Suppressor macrophage treated with lipopolysaccharide for 4 hours (primary cell): ENCODE measurements around the gene MATN3.

Experiments used
- DNase-seq: peaks from one replicate; pipeline ENCODE4 v3.0.0-alpha.2; 2020

The MATN3 gene

DNA sequence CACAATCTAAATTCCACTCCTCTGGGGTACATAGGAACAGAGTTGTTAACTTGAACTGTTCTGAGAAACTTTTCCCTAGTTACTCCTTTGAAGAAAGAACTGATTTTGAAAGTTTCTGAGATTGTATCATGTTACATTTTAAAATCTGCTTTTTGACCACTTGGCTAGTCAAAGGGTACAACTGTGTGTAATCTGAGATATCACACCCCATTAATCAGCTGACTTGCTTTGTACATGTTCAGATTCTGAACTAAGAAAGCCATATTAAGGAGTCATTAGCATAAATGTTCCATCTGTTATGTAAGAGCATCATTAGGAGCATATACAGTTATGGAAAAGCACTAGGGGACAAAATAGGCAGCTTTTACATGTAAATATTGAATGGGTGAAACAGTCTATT, 18.7 kb downstream of the MATN3 start:
- DNase-seq, result no peak

DNA sequence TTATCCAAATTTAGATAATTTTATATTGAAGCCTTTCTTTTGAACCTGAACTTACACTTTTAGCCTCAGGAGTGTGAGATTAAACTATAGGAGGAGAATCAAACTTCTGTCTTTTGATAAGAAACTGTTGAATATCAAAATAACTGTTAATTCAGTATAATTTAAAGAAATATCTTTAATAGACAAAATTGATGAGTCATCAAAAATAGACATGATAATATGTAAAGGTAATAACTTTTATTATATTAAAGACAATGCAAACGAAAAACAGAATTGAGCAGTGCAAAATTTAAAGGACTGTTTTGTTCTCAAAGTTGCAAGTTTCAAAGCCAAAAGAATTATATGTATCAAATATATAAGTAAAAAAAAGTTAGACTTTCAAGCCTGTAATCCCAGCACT, 20.6 kb downstream of the MATN3 start:
- no peak for DNase-seq

DNA sequence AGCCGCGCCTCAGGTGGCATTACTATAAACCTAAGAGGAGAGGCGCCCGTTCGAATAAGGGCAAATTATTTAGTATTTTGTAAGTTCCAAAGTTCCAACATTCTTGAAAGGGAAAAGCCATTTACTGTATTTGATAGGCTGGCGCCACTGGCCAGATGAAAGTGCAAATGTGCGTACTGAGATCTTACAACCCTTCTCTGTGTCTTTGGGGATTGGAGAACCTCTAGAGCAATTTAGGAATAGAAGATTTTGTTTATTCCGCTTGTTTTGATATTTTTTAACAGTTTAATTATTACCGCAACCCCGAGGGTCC, 22.1 kb downstream of the MATN3 start:
- no peak for DNase-seq

DNA sequence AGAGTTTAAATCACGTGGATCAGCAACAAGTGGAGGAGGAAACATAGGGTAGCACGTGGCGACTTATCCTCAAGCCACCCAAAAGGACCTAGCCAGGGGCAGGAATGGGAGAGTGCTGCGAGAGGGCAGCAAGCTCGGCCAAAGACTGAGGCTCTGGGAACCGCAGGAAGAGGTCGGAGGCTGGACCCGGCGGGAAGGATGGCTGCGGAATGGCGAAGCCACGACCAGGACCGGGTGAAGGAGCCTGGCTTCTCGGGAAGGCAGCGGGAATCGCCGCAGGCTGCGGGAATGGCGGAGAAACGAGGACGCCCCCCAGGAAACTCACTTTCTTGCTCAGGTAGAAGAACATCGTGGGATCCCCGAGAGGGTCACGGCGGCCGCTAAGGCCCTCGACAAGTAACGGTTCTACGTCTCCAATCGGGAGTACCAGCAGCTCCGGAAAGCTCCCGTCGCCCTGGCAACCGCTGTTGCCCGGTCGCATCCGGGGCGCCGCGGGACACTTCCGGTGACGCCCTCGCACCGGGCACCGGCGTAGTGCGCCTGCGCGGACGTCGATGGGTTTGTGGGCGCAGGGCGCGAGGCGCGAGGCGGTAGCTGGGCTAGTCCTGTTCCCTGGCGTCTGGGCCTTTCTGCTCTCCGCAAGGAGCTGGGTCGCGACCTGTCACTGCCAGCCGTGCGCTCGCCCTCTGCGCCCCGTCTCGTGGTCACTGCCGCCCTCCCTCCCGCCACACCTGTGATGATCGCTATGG, 22.6 kb downstream of the MATN3 start, which contains the start of gene WDR35:
Gene WDR35, minus strand, starts transcription at position 439 of the 749 bp plus-strand sequence. Its CDS starts 90 bp downstream, at position 349.
- peak; percentile 95 for DNase-seq

DNA sequence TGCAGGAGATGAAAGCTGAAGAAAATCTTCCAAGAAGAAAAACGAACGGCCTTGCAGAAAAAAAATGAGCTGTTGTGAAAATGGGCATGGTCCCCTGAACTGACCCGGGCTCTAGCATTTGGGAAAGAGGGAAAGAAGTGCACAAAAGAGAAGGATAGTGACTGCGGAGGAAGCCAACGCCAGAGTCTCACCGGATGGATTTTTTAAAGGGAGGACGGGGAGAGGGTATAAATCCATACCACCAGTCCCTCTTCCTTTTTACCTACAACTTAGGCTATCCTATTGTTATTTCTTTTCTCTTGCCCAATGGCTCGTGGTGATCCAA, 23.2 kb downstream of the MATN3 start:
- no peak for DNase-seq

DNA sequence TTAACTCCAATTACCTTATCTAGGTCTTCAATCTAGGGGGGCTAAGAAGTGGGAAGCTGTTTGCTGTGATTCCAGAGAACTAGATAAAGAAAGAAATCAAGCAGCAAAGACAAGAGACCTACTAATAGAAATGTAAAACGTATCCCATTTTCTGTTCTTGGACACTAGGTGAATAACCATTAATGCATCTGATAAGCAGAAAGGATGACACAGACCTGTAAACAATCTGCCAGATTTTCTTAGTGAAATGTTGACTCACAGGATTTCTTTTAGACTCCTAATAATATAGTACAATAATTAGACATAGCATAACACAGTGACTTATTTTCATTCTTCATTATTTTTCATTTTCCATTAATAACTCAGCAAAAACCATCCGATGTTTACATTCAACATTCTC, 23.9 kb downstream of the MATN3 start:
- DNase-seq, result no peak

DNA sequence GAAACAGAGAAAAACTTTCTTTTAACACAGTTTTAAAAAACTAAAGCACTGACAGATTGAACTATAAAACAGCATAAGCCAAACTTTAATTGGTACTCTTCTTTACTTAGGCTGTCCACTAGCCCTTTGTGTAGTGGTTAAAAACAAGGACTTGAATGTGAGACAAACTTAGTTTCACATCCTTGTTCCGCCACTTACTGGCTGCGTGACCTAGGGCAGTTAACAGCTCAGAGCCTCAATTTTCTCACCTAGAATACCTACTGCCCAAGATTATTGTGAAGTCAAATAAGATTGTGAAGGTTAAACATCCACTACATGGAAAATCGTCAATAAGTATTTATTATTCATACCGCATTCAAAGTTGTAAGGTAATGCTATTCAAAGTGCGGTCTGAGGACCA, 24.5 kb downstream of the MATN3 start:
- DNase-seq, result peak; percentile 28

DNA sequence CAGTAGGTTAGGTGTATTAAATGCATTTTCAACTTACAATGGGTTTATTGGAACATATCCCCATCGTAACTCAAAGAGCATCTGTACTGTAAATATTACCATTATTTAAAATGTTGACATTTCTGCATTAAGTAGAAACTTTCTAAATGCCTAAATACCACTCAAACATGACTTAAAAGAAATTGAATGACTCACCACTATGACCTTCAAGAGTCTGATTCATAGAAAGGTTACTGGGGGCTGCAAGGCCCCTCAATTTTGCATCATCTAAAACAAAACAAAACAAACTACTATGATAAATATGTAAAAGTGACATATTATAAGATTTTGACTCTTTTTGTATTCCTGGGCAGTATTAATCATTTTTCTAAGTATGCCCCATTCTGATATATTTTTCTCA, 30.2 kb downstream of the MATN3 start:
- DNase-seq, result no peak

DNA sequence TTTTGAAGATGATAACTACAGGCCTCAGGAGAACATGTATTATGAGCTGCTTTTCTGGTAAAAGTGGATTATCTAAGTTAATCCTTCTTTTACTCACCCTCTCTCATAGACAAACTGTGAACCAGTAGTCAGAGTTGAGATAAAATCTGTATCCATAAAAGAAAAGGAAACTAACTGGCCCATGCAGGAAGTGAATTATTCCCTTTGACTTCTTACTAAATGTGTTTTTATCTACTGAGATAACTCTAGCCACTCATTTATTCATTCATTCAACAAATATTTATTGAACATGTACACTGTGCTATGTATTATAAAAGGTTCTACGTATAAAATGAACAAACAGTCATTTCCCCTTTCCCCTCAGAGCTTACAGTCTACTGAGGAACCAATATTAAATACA, 32.5 kb downstream of the MATN3 start:
- no peak for DNase-seq

DNA sequence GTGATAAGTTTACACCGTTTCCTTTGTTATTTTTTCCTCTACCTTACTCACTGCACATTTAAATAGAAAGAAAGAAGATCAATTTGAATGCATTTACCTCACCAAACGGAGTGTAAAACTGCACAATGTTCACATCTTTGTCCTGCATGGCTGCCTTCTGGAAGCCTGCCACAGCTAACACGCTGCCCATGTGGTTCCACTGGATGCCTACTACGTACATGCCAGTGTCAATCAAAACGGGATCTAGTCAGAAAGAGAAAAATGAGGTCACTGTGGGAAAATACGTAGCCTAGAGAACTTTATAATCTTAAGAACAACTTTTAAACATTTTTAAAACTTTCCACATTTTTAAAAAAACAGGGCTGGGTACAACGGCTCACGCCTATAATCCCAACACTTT, 39.0 kb downstream of the MATN3 start:
- DNase-seq, result no peak

DNA sequence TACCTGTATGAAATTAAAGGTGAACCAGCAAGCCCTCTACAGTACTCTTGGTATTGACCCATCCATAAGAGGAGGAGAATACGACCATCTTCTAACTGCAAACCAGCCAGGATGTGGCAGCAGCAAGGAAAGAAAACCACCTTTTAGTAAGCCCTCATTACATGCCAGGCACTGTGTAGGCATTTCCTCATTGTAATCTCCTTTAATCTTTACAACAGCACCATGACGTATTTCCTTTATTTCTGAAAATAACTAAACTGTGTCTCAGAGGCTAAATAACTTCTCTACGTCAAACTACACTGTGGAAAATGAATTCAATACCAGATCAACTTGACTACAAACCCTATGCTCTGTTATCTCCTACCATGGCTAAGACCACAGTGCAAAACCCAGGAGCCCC, 40.8 kb downstream of the MATN3 start:
- DNase-seq, result peak; percentile 2

DNA sequence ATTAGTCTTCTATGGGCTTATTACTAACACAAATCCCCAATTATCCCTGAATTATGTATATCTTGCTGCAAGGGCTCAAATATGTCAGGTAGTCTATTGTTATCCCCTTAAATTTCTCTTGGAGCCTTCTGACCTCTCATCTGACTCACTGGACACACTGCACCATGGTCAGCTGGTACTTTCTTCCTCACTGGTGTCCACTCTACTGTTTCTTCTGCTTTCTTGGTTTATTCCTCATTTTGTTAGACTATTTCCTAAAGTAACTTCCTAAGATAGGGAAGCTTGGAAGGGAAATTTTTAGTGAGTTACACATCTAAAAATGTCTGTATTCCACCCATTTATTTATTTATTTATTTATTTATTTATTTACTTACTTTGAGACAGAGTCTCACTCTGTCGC, 49.1 kb downstream of the MATN3 start:
- DNase-seq, result peak; percentile 37

DNA sequence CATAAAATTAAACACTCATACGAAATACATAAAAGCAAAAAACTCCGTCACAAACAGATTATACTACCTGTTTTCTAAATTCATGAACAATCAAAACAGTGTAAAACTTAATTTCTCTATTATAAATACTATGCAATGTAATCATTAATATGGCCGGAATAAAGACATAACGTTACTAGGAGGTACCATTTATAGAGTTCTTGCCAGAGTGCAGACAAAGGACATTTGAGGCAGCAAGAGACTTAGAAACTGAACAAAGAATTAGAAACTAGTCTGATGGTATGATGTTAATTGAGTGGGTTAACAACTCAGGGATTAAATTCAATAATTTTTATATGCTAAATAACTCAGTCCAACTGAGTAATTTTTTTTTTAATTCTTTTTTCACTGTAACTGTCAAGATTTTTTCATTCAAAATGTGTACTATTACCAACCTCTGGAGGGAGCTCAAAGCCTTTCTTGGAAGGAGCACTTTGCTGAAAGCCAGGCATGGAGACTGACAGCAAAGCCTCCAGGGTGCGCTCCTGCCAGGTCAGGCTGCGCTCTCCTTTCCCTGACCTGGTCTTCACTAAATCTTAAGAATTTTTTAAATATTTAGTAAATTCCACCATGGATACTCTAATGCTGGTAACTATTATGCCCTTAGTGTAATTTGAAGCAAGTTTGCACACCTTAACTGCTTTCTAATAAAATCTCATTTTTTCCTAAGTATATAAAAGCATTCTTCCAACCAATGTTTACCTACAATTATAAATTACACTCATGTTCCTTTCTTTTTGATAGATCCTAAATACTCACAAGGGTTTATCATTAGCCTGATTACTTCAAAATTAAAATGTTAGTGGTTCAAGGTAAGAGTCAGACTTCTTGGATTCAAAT, 56.7 kb downstream of the MATN3 start:
- peak; percentile 79 for DNase-seq

DNA sequence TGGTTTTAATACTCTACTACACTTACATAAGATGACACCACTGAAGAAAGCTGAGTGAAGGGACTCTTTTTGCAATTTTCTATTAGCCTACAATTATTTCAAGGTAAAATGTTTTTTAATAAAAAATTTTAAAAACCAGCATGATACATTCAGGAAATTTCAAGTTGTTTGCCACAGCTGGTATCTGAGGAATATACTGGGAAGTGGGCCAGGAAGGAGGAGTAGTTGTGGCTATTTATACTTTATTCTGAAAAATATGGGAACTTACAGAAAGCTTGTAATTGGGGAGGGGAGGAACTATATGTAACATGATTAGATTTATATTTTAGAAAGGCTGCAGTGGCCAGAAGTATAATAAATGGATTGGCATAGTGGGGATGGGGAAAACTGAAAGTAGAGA, 63.4 kb downstream of the MATN3 start:
- no peak for DNase-seq

DNA sequence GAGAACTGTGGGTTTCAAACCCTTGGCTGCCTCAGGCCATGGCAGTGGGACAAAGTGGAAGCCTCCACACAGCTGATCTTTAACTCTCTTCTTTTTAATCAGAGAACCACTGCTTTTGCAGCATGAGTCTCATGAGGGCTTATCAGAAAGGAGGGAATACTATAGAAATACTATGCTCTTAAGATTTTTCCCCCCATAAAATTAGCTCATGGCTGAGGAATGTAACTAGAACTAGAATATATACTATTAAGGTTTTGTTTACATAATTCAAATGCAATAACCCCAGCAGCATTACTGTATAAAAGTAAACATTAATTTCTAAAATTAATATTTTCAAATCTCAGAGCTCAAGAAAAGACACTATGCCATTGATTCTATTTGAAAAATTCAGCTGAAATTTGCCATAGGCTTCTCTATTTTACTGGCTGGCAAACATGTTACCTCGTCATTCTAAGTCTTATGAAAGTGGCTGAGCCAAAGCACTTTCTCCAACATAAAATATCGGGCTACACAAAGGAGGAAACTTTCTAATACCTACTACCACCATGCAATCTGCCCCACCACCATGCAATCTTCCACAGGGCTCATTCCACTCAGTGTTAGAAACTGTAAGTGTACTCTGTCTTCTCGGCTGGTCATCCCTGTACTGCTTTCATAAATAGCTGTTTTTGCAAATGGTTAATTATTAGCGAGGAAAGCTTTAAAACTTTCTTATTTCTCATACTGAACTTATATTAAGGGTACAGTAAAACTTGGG, 65.1 kb downstream of the MATN3 start:
- DNase-seq, result no peak

DNA sequence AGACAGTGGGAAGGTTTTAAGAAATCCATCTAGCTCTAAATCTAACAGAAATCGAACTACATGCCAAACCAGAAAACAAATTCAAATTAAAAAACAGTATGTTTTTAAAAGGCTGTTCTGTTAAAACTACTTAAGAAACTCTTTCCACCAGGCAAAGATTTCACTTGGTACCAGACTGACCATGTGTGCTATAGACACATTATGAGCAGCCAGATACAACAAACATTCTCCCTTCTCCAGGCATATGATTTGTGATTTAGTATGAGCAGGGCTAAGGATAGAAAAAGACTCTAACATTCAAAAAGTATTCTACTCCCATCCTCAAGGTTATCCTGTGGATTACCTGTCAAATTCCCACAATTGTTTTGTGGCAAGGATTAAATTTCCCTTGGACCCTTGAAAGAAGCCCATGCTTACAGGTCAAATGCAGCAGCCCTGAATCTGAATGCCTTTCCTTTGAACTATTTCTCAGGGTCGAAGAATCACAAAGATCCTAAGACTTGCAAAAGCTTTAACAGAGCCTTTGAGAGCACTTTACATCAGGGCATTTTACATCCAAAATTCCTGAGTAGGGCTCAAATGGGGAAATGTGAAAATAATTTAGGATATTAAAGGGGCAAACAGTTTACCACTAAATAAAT, 68.1 kb downstream of the MATN3 start:
- DNase-seq, result no peak

DNA sequence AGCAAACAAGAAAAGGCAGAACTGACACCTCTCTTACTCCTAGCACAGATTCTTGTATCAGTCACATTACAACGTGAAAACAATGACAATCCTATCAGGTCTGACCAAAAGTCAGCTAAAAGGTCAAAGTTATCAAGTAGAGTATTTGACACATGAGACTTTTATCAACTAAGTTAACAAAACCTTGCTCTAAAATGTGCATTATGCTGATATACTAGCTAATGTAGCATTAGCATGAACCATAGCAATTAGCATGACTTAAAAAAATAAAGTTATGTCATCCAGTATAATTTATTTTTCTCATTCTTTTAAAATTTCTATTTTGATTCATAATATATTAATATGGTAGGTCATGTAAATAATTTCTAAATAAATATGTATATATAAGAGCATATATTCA, 69.3 kb downstream of the MATN3 start:
- DNase-seq, result no peak

DNA sequence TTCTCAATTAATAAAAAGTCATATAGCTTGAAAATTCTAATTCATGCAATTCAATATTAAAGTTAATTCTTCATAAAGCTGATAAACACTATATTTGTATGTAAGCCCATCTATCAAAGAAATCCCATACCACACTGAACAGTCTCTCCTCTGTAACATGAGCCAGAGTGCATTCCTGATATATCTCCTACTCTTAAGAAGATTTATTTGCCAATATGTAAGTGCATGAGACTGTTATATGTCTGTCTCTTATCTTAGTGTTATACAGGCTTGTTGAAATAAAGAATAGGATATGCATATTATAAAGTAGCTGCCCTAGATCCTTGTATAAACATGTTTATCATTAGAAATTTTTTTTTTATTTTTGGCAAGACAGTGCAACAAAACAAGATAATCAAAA, 70.3 kb downstream of the MATN3 start:
- DNase-seq, result no peak
